Erythroblast (primary cell): ENCODE results near the gene NELFCD.

Source experiments
- GATA1 ChIP-seq: IDR thresholded peaks from 2 replicates; pipeline ENCODE4 v1.6.1; 2011; ENCODE audit warnings: low read depth, mild to moderate bottlenecking, control low read depth, low read length, moderate library complexity
- POLR2A ChIP-seq: IDR thresholded peaks from 2 replicates; pipeline ENCODE4 v1.6.1; 2011; ENCODE audit warnings: mild to moderate bottlenecking, low read length

- no peak for TF ChIP-seq POLR2A
- no peak for TF ChIP-seq GATA1
Measured at GRCh38 chr20:58986968-58987517, 6.0 kb downstream of the NELFCD start.
